SU-DHL-6 (cell line): ENCODE data around the gene EFL1.

Experiments
- H2AFZ ChIP-seq: fragments of 200-600 bp; sonication (generic); 2 replicates; pipeline ENCODE4 v1.6.1; 2014; ENCODE audit warnings: low read depth, mild to moderate bottlenecking, moderate library complexity, mixed read lengths, antibody characterized with exemption, low read length; ENCODE audit not compliant: severe bottlenecking
- H3F3A ChIP-seq: fragments of 200-600 bp; shearing (Covaris generic); 2 replicates; pipeline ENCODE4 v1.6.0; 2016; ENCODE audit warnings: antibody characterized with exemption, mild to moderate bottlenecking; ENCODE audit not compliant: insufficient read depth
- H3K27ac ChIP-seq: fragments of 200-600 bp; sonication (generic); 2 replicates; pipeline ENCODE4 v1.5.1; 2016; ENCODE audit warnings: low read depth, mild to moderate bottlenecking, low read length, moderate library complexity, mixed read lengths
- H3K27me3 ChIP-seq: fragments of 200-600 bp; sonication (generic), shearing (Covaris generic); 2 replicates; pipeline ENCODE4 v1.6.0; 2014; ENCODE audit warnings: mild to moderate bottlenecking, low read length
- H3K36me3 ChIP-seq: fragments of 200-600 bp; sonication (generic); 2 replicates; pipeline ENCODE4 v1.6.1; 2014; ENCODE audit warnings: mild to moderate bottlenecking, low read length, mixed read lengths
- H3K4me2 ChIP-seq: fragments of 300-600, 200-600 bp; shearing (Covaris generic), sonication (generic); 2 replicates; pipeline ENCODE4 v1.6.0; 2014; ENCODE audit warnings: low read length, low read depth, mild to moderate bottlenecking; ENCODE audit not compliant: poor library complexity, severe bottlenecking
- H3K4me3 ChIP-seq: fragments of 200-600 bp; sonication (generic); 2 replicates; pipeline ENCODE4 v1.5.1; 2014; ENCODE audit warnings: antibody characterized with exemption, low read length, mild to moderate bottlenecking, mixed read lengths; ENCODE audit not compliant: insufficient read depth, poor library complexity, severe bottlenecking
- H3K79me2 ChIP-seq: fragments of 200-600 bp; sonication (generic); 2 replicates; pipeline ENCODE4 v1.6.1; 2014; ENCODE audit warnings: mild to moderate bottlenecking, low read length, moderate library complexity; ENCODE audit not compliant: insufficient read depth
- H3K9ac ChIP-seq: fragments of 200-600 bp; sonication (generic); 2 replicates; pipeline ENCODE4 v1.7.0; 2014; ENCODE audit warnings: mild to moderate bottlenecking, low read length
- H3K9me2 ChIP-seq: fragments of 200-600 bp; sonication (generic); replicated peaks from 2 replicates; pipeline ENCODE4 v1.6.1; 2014; ENCODE audit warnings: low read length; ENCODE audit not compliant: insufficient read depth
- H3K9me3 ChIP-seq: fragments of 200-600 bp; sonication (generic); 2 replicates; pipeline ENCODE4 v1.6.1; 2014; ENCODE audit warnings: low read length, mixed read lengths; ENCODE audit not compliant: insufficient read depth
- H4K20me1 ChIP-seq: fragments of 200-600 bp; sonication (generic); 2 replicates; pipeline ENCODE4 v1.6.1; 2014; ENCODE audit warnings: low read depth, mild to moderate bottlenecking, antibody characterized with exemption, low read length, moderate library complexity, mixed read lengths
- EZH2phosphoT487 ChIP-seq: fragments of 200-600 bp; sonication (generic), shearing (Covaris generic); conservative IDR thresholded peaks from 2 replicates; pipeline ENCODE4 v1.6.1; 2018; ENCODE audit warnings: mild to moderate bottlenecking, antibody characterized with exemption, low read length, moderate library complexity, mixed read lengths
- TF ChIP-seq, protein P1 (sequence below): fragments of 200-600 bp; sonication (generic); IDR thresholded peaks from one replicate; pipeline ENCODE4 v1.5.1; 2017; ENCODE audit warnings: antibody characterized with exemption, mild to moderate bottlenecking, low read length, moderate library complexity; ENCODE audit not compliant: insufficient read depth, poor library complexity, severe bottlenecking

The EFL1 gene

DNA sequence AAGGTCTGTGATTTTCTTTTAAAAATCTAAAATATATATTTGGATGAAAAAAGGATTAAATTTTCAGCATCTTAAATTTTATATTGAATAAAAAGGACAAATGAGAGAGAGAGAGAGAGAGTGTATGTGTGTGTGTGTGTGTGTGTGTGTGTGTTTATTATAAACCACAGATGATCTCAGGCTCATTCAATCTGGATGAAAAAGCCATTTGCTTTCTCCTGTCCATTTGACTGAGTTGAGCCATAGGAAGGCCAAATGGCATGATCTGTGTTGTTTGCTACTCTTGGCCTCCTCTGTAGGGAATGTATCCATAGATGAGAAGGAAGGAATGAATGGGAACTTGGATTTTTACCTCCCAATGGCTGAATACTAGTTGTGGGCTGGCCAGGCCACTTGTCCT is 124.2 kb downstream of the EFL1 start:
- Histone ChIP-seq H3K4me2 (no peak overlapping the region), H3K9me3 (no peaks in the 10 kb centered on the region), H3F3A (no peaks in the 10 kb centered on the region), H3K79me2 (no peaks in the 10 kb centered on the region), H3K27me3 (no peaks in the 10 kb centered on the region), H3K36me3 (peaks cover 4% of the 10 kb centered on the region; the same call in 1 of the 2 replicates), H4K20me1 (no peaks in the 10 kb centered on the region), H3K27ac (no peak overlapping the region), H3K9ac (no peak overlapping the region), H2AFZ (no peak overlapping the region), H3K4me3 (no peak overlapping the region), H3K9me2 (no peaks in the 10 kb centered on the region)
- TF ChIP-seq EZH2phosphoT487 = no peak
- TF ChIP-seq, protein P1, sequence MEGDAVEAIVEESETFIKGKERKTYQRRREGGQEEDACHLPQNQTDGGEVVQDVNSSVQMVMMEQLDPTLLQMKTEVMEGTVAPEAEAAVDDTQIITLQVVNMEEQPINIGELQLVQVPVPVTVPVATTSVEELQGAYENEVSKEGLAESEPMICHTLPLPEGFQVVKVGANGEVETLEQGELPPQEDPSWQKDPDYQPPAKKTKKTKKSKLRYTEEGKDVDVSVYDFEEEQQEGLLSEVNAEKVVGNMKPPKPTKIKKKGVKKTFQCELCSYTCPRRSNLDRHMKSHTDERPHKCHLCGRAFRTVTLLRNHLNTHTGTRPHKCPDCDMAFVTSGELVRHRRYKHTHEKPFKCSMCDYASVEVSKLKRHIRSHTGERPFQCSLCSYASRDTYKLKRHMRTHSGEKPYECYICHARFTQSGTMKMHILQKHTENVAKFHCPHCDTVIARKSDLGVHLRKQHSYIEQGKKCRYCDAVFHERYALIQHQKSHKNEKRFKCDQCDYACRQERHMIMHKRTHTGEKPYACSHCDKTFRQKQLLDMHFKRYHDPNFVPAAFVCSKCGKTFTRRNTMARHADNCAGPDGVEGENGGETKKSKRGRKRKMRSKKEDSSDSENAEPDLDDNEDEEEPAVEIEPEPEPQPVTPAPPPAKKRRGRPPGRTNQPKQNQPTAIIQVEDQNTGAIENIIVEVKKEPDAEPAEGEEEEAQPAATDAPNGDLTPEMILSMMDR = no peak

DNA sequence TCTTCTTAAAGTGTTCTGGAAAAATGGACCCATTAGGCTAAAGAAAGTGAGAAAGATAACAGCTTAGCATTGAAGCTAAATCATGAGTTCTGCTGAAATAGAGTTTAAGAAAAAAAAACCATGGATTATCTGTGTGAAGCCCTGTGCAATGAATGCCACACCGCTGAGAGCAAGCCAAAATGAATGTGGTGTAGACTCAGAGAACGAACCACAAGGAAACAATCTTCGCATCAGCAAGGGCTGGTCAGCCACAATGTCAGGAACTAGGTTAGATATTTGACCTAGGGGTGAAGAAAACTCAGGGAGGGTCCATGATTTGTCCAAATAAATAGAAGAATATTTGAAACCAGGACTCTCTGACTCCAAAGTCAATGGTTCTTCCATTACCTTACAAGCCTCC is 125.3 kb downstream of the EFL1 start:
- H3K4me3 ChIP-seq = no peak overlapping the region
- H3K9me2 ChIP-seq = no peaks in the 10 kb centered on the region
- H3K36me3 ChIP-seq = peaks cover 4% of the 10 kb centered on the region; the same call in 1 of the 2 replicates
- H3K9ac ChIP-seq = no peak overlapping the region
- H2AFZ ChIP-seq = no peak overlapping the region
- H3K4me2 ChIP-seq = no peak overlapping the region
- TF ChIP-seq, protein P1 = no peak
- no peak for TF ChIP-seq EZH2phosphoT487
- H3F3A ChIP-seq = no peaks in the 10 kb centered on the region
- no peaks in the 10 kb centered on the region for H3K9me3 ChIP-seq
- no peak overlapping the region for H3K27ac ChIP-seq
- H4K20me1 ChIP-seq = no peaks in the 10 kb centered on the region
- no peaks in the 10 kb centered on the region for H3K79me2 ChIP-seq
- no peaks in the 10 kb centered on the region for H3K27me3 ChIP-seq

DNA sequence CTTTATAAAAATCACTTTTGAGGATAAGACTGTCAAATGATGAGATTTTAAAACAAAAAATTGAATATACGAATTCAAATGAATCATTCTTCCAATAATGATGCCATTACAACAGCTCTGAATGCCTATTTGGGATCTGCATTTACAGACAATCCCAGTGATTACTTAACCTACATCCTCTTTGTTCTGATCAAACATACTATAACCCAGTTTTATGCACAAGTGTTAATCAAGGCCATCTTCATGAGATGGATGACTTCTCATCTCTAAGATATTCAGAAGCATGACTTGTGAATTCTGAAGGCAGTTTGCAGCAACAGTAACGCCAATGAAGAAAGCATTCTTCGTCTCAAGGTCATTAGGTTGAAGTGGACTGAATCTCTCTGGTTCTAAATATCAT is 126.4 kb downstream of the EFL1 start:
- Histone ChIP-seq H3K9ac (no peak overlapping the region), H3K27me3 (no peaks in the 10 kb centered on the region), H3K36me3 (peaks cover 4% of the 10 kb centered on the region; the same call in 1 of the 2 replicates), H3K27ac (no peak overlapping the region), H3K4me2 (no peak overlapping the region), H3K4me3 (no peak overlapping the region), H3K9me2 (no peaks in the 10 kb centered on the region), H4K20me1 (no peaks in the 10 kb centered on the region), H2AFZ (no peak overlapping the region), H3K9me3 (no peaks in the 10 kb centered on the region), H3K79me2 (no peaks in the 10 kb centered on the region), H3F3A (no peaks in the 10 kb centered on the region)
- TF ChIP-seq, protein P1 = no peak
- TF ChIP-seq EZH2phosphoT487 = no peak

DNA sequence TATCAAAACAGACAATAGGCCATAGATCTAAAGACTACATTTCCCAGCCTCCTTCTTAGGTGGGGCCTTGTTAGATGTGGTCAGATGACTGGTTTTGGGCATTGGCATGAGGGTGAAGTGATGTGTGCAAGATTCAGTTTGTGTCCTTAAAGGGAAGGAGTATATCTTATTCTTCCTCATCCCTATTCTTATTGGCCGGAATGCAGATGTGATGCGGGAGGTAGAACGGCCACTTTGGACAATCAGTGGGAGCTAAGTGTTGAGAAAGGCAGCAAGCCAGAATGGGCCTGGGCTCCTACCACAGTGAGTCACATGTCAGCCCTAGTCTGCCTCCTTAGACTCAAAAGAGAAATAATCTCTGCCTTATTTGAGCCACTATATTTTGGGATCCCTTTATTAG is 126.9 kb downstream of the EFL1 start:
- TF ChIP-seq, protein P1 = no peak
- no peak for TF ChIP-seq EZH2phosphoT487
- Histone ChIP-seq H3K9me2 (no peaks in the 10 kb centered on the region), H4K20me1 (no peaks in the 10 kb centered on the region), H3F3A (no peaks in the 10 kb centered on the region), H3K9ac (no peak overlapping the region), H2AFZ (no peak overlapping the region), H3K27ac (no peak overlapping the region), H3K4me3 (no peak overlapping the region), H3K4me2 (no peak overlapping the region), H3K36me3 (peaks cover 4% of the 10 kb centered on the region; the same call in 1 of the 2 replicates), H3K27me3 (no peaks in the 10 kb centered on the region), H3K79me2 (no peaks in the 10 kb centered on the region), H3K9me3 (no peaks in the 10 kb centered on the region)
